SK-N-SH treated with all-trans-retinoic acid at 6 μM for 48 hours (cell line): Measurements from ENCODE around the gene SVIL.

Experiments
- ATAC-seq: fragments of 200-7000 bp; cut with Tn5 transposase; 3 replicates; pipeline ENCODE4 v1.9.1; 2020; ENCODE audit warnings: mild to moderate bottlenecking, moderate library complexity
- ARNTL ChIP-seq: fragments of 450-650 bp; formaldehyde crosslinking; IDR thresholded peaks from 2 replicates; pipeline ENCODE4 v1.5.0; 2020; ENCODE audit warnings: low read depth, mild to moderate bottlenecking, moderate library complexity, borderline replicate concordance
- CREB5 ChIP-seq: fragments of 250-450 bp; sonication (Bioruptor Pico); IDR thresholded peaks from 2 replicates; pipeline ENCODE4 v1.5.1; 2020; ENCODE audit warnings: low read depth, mild to moderate bottlenecking, moderate library complexity
- ESRRG ChIP-seq: fragments of 250-450 bp; sonication (Bioruptor Pico); IDR thresholded peaks from 2 replicates; pipeline ENCODE4 v1.6.1; 2021; ENCODE audit warnings: mild to moderate bottlenecking
- GLIS3 ChIP-seq: fragments of 250-450 bp; sonication (Bioruptor Pico); IDR thresholded peaks from 2 replicates; pipeline ENCODE4 v1.5.0; 2020; ENCODE audit warnings: mild to moderate bottlenecking, moderate library complexity
- OSR1 ChIP-seq: fragments of 250-450 bp; sonication (Bioruptor Pico); IDR thresholded peaks from 2 replicates; pipeline ENCODE4 v1.8.0; 2022; ENCODE audit warnings: moderate library complexity, mild to moderate bottlenecking, inconsistent platforms
- PPARA ChIP-seq: fragments of 250-450 bp; sonication (Bioruptor Pico); IDR thresholded peaks from 2 replicates; pipeline ENCODE4 v1.5.0; 2020; ENCODE audit warnings: mild to moderate bottlenecking, borderline replicate concordance
- RARB ChIP-seq: fragments of 250-450 bp; sonication (Bioruptor Pico); IDR thresholded peaks from 2 replicates; pipeline ENCODE4 v1.8.0; 2021; ENCODE audit warnings: mild to moderate bottlenecking, moderate library complexity
- SNAI2 ChIP-seq: fragments of 250-450 bp; sonication (Bioruptor Pico); IDR thresholded peaks from 2 replicates; pipeline ENCODE4 v1.5.0; 2020; ENCODE audit warnings: mild to moderate bottlenecking, moderate library complexity
- TCF4 ChIP-seq: fragments of 250-450 bp; sonication (Bioruptor Pico); IDR thresholded peaks from 2 replicates; pipeline ENCODE4 v1.8.0; 2021; ENCODE audit warnings: mild to moderate bottlenecking, moderate library complexity, borderline replicate concordance
- TOX ChIP-seq: fragments of 250-450 bp; sonication (Bioruptor Pico); IDR thresholded peaks from 2 replicates; pipeline ENCODE4 v1.8.0; 2021; ENCODE audit warnings: mild to moderate bottlenecking, moderate library complexity, borderline replicate concordance
- ZC3H10 ChIP-seq: fragments of 250-450 bp; sonication (Bioruptor Pico); IDR thresholded peaks from 2 replicates; pipeline ENCODE4 v1.5.1; 2021; ENCODE audit warnings: mild to moderate bottlenecking, moderate library complexity
- ZFP3 ChIP-seq: fragments of 250-450 bp; sonication (Bioruptor Pico); IDR thresholded peaks from 2 replicates; pipeline ENCODE4 v1.5.0; 2020; ENCODE audit warnings: mild to moderate bottlenecking, moderate library complexity
- ZFP30 ChIP-seq: fragments of 450-650 bp; formaldehyde crosslinking; IDR thresholded peaks from 2 replicates; pipeline ENCODE4 v1.5.0; 2022; ENCODE audit warnings: mild to moderate bottlenecking, moderate library complexity
- ZNF565 ChIP-seq: fragments of 450-650 bp; formaldehyde crosslinking; conservative IDR thresholded peaks from 2 replicates; pipeline ENCODE4 v1.5.0; 2020; ENCODE audit warnings: low read depth, mild to moderate bottlenecking, moderate library complexity
- ZNF70 ChIP-seq: fragments of 450-650 bp; formaldehyde crosslinking; IDR thresholded peaks from 2 replicates; pipeline ENCODE4 v1.5.0; 2020; ENCODE audit warnings: mild to moderate bottlenecking, moderate library complexity
- ZNF8 ChIP-seq: fragments of 450-650 bp; formaldehyde crosslinking; IDR thresholded peaks from 2 replicates; pipeline ENCODE4 v1.5.0; 2020; ENCODE audit warnings: mild to moderate bottlenecking, moderate library complexity
- TF ChIP-seq, protein P1 (sequence below): fragments of 250-450 bp; sonication (Bioruptor Pico); IDR thresholded peaks from 2 replicates; pipeline ENCODE4 v1.8.0; 2020; ENCODE audit warnings: mild to moderate bottlenecking, moderate library complexity, borderline replicate concordance
- TF ChIP-seq, protein P2 (sequence below): fragments of 250-450 bp; sonication (Bioruptor Pico); IDR thresholded peaks from 2 replicates; pipeline ENCODE4 v1.8.0; 2021; ENCODE audit warnings: low read depth, mild to moderate bottlenecking, moderate library complexity, borderline replicate concordance
- TF ChIP-seq, protein P3 (sequence below): fragments of 250-450 bp; sonication (Bioruptor Pico); IDR thresholded peaks from 2 replicates; pipeline ENCODE4 v1.5.0; 2020; ENCODE audit warnings: mild to moderate bottlenecking, moderate library complexity

The SVIL gene

GRCh38 chr10:29613196-29613595, 21.6 kb downstream of the SVIL start (continued):
- TF ChIP-seq, protein P1, sequence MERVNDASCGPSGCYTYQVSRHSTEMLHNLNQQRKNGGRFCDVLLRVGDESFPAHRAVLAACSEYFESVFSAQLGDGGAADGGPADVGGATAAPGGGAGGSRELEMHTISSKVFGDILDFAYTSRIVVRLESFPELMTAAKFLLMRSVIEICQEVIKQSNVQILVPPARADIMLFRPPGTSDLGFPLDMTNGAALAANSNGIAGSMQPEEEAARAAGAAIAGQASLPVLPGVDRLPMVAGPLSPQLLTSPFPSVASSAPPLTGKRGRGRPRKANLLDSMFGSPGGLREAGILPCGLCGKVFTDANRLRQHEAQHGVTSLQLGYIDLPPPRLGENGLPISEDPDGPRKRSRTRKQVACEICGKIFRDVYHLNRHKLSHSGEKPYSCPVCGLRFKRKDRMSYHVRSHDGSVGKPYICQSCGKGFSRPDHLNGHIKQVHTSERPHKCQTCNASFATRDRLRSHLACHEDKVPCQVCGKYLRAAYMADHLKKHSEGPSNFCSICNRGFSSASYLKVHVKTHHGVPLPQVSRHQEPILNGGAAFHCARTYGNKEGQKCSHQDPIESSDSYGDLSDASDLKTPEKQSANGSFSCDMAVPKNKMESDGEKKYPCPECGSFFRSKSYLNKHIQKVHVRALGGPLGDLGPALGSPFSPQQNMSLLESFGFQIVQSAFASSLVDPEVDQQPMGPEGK, result no peak
- no peak for TF ChIP-seq PPARA
- no peak for TF ChIP-seq ZFP30
- TF ChIP-seq ZNF70 (CRISPR knock-in tag), result no peak
- TF ChIP-seq, all 23 proteins: peak for 0

DNA sequence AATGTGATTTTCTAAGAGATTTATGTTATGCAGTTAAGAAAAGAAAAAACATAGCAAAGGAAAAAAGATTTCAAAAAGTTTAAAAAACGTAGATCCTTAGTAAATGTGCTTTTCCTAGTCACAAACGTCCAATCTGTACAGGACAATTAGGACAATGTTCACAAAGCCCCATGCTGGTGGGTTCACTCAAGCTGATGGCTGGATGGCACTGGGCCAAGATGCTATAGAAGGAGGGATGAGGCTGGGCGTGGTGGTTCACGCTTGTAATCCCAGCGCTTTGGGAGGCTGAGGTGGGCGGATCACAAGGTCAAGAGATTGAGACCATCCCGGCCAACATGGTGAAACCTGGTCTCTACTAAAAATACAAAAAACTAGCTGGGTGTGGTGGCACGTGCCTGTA, 22.1 kb downstream of the SVIL start:
- no peak for TF ChIP-seq ZFP3
- TF ChIP-seq, protein P2, sequence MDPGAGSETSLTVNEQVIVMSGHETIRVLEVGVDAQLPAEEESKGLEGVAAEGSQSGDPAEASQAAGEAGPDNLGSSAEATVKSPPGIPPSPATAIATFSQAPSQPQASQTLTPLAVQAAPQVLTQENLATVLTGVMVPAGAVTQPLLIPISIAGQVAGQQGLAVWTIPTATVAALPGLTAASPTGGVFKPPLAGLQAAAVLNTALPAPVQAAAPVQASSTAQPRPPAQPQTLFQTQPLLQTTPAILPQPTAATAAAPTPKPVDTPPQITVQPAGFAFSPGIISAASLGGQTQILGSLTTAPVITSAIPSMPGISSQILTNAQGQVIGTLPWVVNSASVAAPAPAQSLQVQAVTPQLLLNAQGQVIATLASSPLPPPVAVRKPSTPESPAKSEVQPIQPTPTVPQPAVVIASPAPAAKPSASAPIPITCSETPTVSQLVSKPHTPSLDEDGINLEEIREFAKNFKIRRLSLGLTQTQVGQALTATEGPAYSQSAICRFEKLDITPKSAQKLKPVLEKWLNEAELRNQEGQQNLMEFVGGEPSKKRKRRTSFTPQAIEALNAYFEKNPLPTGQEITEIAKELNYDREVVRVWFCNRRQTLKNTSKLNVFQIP (CRISPR knock-in tag), result no peak
- no peak for TF ChIP-seq ZC3H10 (CRISPR knock-in tag)
- TF ChIP-seq ARNTL (CRISPR knock-in tag), result no peak
- no peak for TF ChIP-seq TOX (CRISPR knock-in tag)
- no peak for TF ChIP-seq RARB (CRISPR knock-in tag)
- TF ChIP-seq GLIS3 (CRISPR knock-in tag), result no peak
- no peak for TF ChIP-seq PPARA
- no peak for TF ChIP-seq CREB5 (CRISPR knock-in tag)
- no peak for TF ChIP-seq SNAI2 (CRISPR knock-in tag)
- no peak for TF ChIP-seq TCF4 (CRISPR knock-in tag)
- no peak for TF ChIP-seq ZNF8 (CRISPR knock-in tag)
- TF ChIP-seq ZFP30, result no peak
- TF ChIP-seq, protein P3, sequence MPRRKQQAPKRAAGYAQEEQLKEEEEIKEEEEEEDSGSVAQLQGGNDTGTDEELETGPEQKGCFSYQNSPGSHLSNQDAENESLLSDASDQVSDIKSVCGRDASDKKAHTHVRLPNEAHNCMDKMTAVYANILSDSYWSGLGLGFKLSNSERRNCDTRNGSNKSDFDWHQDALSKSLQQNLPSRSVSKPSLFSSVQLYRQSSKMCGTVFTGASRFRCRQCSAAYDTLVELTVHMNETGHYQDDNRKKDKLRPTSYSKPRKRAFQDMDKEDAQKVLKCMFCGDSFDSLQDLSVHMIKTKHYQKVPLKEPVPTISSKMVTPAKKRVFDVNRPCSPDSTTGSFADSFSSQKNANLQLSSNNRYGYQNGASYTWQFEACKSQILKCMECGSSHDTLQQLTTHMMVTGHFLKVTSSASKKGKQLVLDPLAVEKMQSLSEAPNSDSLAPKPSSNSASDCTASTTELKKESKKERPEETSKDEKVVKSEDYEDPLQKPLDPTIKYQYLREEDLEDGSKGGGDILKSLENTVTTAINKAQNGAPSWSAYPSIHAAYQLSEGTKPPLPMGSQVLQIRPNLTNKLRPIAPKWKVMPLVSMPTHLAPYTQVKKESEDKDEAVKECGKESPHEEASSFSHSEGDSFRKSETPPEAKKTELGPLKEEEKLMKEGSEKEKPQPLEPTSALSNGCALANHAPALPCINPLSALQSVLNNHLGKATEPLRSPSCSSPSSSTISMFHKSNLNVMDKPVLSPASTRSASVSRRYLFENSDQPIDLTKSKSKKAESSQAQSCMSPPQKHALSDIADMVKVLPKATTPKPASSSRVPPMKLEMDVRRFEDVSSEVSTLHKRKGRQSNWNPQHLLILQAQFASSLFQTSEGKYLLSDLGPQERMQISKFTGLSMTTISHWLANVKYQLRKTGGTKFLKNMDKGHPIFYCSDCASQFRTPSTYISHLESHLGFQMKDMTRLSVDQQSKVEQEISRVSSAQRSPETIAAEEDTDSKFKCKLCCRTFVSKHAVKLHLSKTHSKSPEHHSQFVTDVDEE (CRISPR knock-in tag), result no peak
- no peak for ATAC-seq

DNA sequence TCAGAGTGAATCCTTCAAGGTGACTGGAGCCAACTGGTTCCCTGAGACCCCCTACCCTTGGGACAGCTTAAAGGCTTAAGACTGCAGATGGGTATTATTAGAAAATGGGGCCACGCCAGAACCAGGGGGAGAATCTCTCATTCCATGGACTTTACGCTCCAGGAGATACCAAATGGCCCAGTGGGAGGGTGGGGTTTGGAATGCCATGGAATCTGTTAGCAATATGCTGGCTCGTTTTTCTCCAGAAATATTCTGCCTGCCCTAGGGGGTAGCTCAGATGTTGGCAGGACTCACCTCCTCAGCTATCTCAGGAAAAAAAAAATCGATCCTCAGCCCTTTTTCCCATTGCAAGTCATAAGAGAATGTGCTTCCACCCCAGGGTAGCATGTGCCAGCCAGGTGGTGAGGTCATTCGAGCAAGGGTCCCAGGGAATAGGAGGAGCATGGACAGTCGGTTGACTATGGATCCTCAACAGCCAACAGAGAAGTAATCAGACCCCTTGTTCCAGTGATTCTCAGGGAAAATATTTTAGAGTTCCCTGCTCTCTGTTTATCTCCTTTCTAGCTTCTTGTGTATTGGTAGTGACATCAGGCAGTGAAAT, 22.9 kb downstream of the SVIL start:
- no peak for ATAC-seq
- TF ChIP-seq GLIS3 (CRISPR knock-in tag) (no peak), OSR1 (CRISPR knock-in tag) (no peak), ARNTL (CRISPR knock-in tag) (no peak), ZNF565 (CRISPR knock-in tag) (no peak), SNAI2 (CRISPR knock-in tag) (no peak), ZC3H10 (CRISPR knock-in tag) (no peak), ESRRG (CRISPR knock-in tag) (no peak), ZFP30 (no peak), CREB5 (CRISPR knock-in tag) (no peak), RARB (CRISPR knock-in tag) (no peak)
- TF ChIP-seq, protein P1, result no peak
- TF ChIP-seq, protein P2 (CRISPR knock-in tag), result no peak
- TF ChIP-seq, protein P3 (CRISPR knock-in tag), result no peak
